ENCODE data around the gene SLCO4A1. TPM values are rescaled to one million over a fixed set of nuclear protein-coding genes. Genes with fewer than 3 reads are reported as not detected.
A peak's percentile ranks its signal among the peaks of the same experiment; 100 is the strongest.

Gene SLCO4A1
- total and polyA plus RNA-seq, 12 donors: 1.5 to 52.7 (median 6.8) TPM

GRCh38 chr20:62657956-62658355, 15.7 kb downstream of the SLCO4A1 start:
- peaks cover 2 to 29% (median 6%) of the 10 kb centered on the region in 9 donors for H3K4me1 ChIP-seq
- WGBS, 2 donors: 89 to 92% methylated on average over 19 of the region's 19 CpGs
- H3K4me3 ChIP-seq: no peak overlapping the region
- intact Hi-C loops (cut with DNase I): no loop called here
- peaks cover 0 to 29% (median 0%) of the 10 kb centered on the region in 9 donors for H3K36me3 ChIP-seq
- ATAC-seq (no peak), DNase-seq (no peak)
- H3K27ac ChIP-seq: no peak overlapping the region
- H3K27me3 ChIP-seq: peaks cover 0 to 6% (median 0%) of the 10 kb centered on the region in 7 donors
- no peak for TF ChIP-seq CTCF (IDR thresholded peaks at IDR 0.05)
- no peaks in the 10 kb centered on the region for H3K9me3 ChIP-seq

- ATAC-seq (no peak), DNase-seq (no peak)
- no peak overlapping the region for H3K4me3 ChIP-seq
- H3K4me1 ChIP-seq: peaks cover 0 to 23% (median 0%) of the 10 kb centered on the region in 9 donors
- H3K27ac ChIP-seq: peak overlapping the region in 1 of 10 donors; percentile 71
- TF ChIP-seq CTCF (IDR thresholded peaks at IDR 0.05): no peak
- peaks cover 0 to 6% (median 0%) of the 10 kb centered on the region in 7 donors for H3K27me3 ChIP-seq
- H3K9me3 ChIP-seq: no peaks in the 10 kb centered on the region
- 91 to 93% methylated on average over 25 of the region's 25 CpGs for WGBS, 2 donors
- intact Hi-C loops (cut with DNase I): no loop called here
- H3K36me3 ChIP-seq: peaks cover 0 to 29% (median 0%) of the 10 kb centered on the region in 9 donors
These were observed 16.4 kb downstream of the SLCO4A1 start for GRCh38 chr20:62658593-62659178.

DNA sequence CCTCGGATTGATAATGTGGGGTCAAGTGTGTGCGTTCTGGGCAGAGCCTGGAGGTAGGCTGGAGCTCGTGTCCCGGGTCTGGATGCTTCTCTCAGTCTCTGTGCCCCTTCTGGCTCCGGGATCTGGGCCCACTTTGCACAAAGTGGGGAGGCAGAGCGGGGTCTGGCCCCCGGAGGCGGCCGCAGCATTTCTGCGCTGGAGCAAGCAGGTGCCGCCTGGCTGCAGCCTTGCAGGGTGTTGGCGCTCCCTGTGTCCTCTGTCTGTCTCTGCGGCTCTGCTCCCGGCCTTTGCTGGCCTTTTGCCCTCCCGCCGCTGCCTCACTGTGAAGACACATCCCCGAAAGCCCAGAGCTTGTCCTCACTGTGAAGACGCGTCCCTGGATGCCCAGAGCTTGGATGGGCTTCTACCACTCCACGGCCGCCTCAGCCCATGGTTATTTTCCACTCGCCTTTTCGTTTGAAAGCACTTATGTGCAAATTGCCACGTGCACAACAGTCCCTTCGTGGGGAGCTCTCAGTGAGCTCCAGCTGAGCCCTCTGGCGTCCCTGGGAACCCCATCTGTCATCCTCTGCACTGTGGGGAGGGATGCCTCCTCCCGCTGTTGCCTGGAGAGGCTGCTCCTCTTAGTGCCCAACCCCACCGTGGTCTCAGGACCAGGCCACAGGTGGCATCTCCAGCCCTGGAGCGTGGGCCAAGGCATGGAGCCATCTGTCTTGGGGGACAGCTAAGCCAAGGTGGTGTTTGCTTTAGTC, 17.4 kb downstream of the SLCO4A1 start:
- TF ChIP-seq CTCF (IDR thresholded peaks at IDR 0.05): no peak
- H3K4me3 ChIP-seq: no peak overlapping the region
- H3K27ac ChIP-seq: peak overlapping the region in 1 of 10 donors; percentile 71
- no peak for ATAC-seq
- intact Hi-C loops (cut with DNase I): no loop called here
- peaks cover 0 to 29% (median 0%) of the 10 kb centered on the region in 9 donors for H3K36me3 ChIP-seq
- H3K9me3 ChIP-seq: no peaks in the 10 kb centered on the region
- H3K4me1 ChIP-seq: peaks cover 0 to 23% (median 0%) of the 10 kb centered on the region in 9 donors
- peaks cover 0 to 6% (median 0%) of the 10 kb centered on the region in 7 donors for H3K27me3 ChIP-seq
- no peak for DNase-seq
- WGBS, 2 donors: 88 to 92% methylated on average over 29 of the region's 29 CpGs

DNA sequence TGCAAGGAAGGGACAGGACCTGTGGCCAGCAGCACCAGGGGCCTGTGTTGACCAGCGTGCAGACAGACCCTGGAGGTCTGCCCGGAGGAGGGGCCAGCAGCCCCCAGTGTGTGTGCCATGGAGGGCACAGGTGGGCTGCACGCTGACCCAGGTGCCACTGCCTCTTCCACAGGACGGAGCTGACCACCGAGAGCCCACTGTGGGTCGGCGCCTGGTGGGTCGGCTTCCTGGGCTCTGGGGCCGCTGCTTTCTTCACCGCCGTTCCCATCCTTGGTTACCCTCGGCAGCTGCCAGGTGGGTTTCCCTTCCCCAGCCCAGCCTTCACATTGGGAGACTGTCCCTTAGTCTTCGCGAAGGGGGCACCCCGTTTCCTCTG, 17.9 kb downstream of the SLCO4A1 start:
- H3K9me3 ChIP-seq: no peaks in the 10 kb centered on the region
- ATAC-seq: no peak
- peaks cover 0 to 29% (median 0%) of the 10 kb centered on the region in 9 donors for H3K36me3 ChIP-seq
- intact Hi-C loops (cut with DNase I): no loop called here
- no peak overlapping the region for H3K4me3 ChIP-seq
- TF ChIP-seq CTCF (IDR thresholded peaks at IDR 0.05): no peak
- DNase-seq: no peak
- peaks cover 0 to 23% (median 0%) of the 10 kb centered on the region in 9 donors for H3K4me1 ChIP-seq
- 92 to 93% methylated on average over 15 of the region's 15 CpGs for whole genome bisulfite sequencing, 2 donors
- no peak overlapping the region for H3K27ac ChIP-seq
- H3K27me3 ChIP-seq: peaks cover 0 to 6% (median 0%) of the 10 kb centered on the region in 7 donors
